HS-27A (cell line): ENCODE data around the gene RSAD2.
"Not testable (repeated sequence)": the region's sequence is repeated elsewhere in the genome, so short reads cannot be mapped to it uniquely, and the experiment has no call there.

Experiments used
- DNase-seq: peaks from one replicate; pipeline ENCODE4 v3.0.0-alpha.2; 2012; ENCODE audit warnings: low read depth, missing footprints

Gene RSAD2

GRCh38 chr2:6877402-6878304 is at the start of gene RSAD2:
RSAD2 (plus strand) TSS chr2:6877777; CDS start chr2:6877801, 24 bp downstream.
- DNase-seq, result no peak

- no peak for DNase-seq
Observed at GRCh38 chr2:6828299-6828584, 49.3 kb upstream of the RSAD2 start.

- DNase-seq, result no peak
Observed at GRCh38 chr2:6831229-6831628, 46.3 kb upstream of the RSAD2 start.

GRCh38 chr2:6832596-6833299 is 44.8 kb upstream of the RSAD2 start:
- DNase-seq, result no peak

- DNase-seq, result no peak
Observed at GRCh38 chr2:6833300-6833604, 44.3 kb upstream of the RSAD2 start.

GRCh38 chr2:6834163-6834562 is 43.4 kb upstream of the RSAD2 start:
- DNase-seq, result no peak

- no peak for DNase-seq
Observed at GRCh38 chr2:6835467-6835866, 42.1 kb upstream of the RSAD2 start.

- no peak for DNase-seq
Observed at GRCh38 chr2:6838673-6839319, 38.8 kb upstream of the RSAD2 start.

- DNase-seq, result no peak
Observed at GRCh38 chr2:6841537-6842287, 35.9 kb upstream of the RSAD2 start.

- no peak for DNase-seq
Observed at GRCh38 chr2:6845312-6845711, 32.3 kb upstream of the RSAD2 start.

GRCh38 chr2:6845903-6846302 is 31.7 kb upstream of the RSAD2 start:
- no peak for DNase-seq

- DNase-seq, result no peak
Observed at GRCh38 chr2:6846540-6846939, 31.0 kb upstream of the RSAD2 start.

- no peak for DNase-seq
Observed at GRCh38 chr2:6846967-6847681, 30.5 kb upstream of the RSAD2 start.

- no peak for DNase-seq
Observed at GRCh38 chr2:6852195-6852594, 25.4 kb upstream of the RSAD2 start.

- no peak for DNase-seq
Observed at GRCh38 chr2:6854416-6854815, 23.2 kb upstream of the RSAD2 start.

GRCh38 chr2:6855860-6856547 is 21.6 kb upstream of the RSAD2 start:
- no peak for DNase-seq

- no peak for DNase-seq
Observed at GRCh38 chr2:6856548-6856920, 21.0 kb upstream of the RSAD2 start.

GRCh38 chr2:6858466-6859027 is 19.0 kb upstream of the RSAD2 start:
- DNase-seq, result not testable (repeated sequence)

- DNase-seq, result no peak
Observed at GRCh38 chr2:6860296-6860695, 17.3 kb upstream of the RSAD2 start.

- DNase-seq, result no peak
Observed at GRCh38 chr2:6863792-6864191, 13.8 kb upstream of the RSAD2 start.

GRCh38 chr2:6864231-6864754 is 13.3 kb upstream of the RSAD2 start:
- no peak for DNase-seq
